ENCODE measurements around the gene TRAF2.

TRAF2 gene

GRCh38 chr9:136848393-136849037, 37.8 kb upstream of the TRAF2 start:
- TF ChIP-seq, protein P1, sequence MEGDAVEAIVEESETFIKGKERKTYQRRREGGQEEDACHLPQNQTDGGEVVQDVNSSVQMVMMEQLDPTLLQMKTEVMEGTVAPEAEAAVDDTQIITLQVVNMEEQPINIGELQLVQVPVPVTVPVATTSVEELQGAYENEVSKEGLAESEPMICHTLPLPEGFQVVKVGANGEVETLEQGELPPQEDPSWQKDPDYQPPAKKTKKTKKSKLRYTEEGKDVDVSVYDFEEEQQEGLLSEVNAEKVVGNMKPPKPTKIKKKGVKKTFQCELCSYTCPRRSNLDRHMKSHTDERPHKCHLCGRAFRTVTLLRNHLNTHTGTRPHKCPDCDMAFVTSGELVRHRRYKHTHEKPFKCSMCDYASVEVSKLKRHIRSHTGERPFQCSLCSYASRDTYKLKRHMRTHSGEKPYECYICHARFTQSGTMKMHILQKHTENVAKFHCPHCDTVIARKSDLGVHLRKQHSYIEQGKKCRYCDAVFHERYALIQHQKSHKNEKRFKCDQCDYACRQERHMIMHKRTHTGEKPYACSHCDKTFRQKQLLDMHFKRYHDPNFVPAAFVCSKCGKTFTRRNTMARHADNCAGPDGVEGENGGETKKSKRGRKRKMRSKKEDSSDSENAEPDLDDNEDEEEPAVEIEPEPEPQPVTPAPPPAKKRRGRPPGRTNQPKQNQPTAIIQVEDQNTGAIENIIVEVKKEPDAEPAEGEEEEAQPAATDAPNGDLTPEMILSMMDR (IDR thresholded peaks at IDR 0.05; ENCODE audit: low read depth, low read length): no peak
- in situ Hi-C loops (cut with HindIII; ENCODE audit: low sequenced_read_pairs): no loop called here
- peak overlapping the region; percentile 86 for H3K4me3 ChIP-seq (ENCODE audit: low read depth, low read length)
- no peak for DNase-seq (ENCODE audit: low read depth, low spot score)

DNA sequence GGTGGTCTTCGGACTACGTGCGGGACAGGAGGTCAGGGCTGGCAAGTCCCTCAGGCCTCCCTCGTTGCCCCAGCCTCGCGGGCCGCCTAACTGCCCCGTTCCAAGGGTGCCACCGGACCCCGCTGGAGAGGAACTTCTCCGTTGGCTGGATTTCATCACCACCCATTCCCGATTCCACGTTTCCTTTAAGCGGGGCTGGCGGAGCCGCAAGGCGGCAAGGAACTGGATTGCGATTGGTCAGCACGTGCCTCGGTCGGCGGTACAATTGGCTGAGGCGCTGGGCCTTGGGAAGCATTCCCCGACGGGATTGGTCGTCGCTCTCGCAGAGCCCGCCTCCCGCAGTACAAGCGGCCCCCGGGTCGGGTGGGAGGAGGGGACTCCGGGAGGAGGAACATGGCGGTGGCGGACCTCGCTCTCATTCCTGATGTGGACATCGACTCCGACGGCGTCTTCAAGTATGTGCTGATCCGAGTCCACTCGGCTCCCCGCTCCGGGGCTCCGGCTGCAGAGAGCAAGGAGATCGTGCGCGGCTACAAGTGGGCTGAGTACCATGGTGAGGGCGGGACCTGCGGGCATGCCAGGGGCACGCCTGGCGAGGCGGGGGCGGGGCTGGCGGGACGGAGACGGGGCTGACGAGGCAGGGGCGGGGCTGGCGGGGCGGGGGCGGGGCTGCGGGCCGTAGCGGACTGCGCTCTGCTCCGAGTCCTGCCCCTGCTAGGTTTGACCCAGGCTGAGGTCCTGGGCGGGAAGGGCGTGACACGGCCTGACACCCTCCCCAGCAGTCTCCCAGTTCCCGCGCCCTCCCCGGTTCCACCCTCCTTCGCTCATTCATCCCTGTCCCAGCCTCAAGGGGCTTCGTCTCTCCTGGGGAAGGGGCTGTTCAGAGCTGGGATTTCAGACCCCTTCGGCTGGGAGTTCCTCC, 37.0 kb upstream of the TRAF2 start, which contains the start of gene PHPT1:
Gene PHPT1 (plus strand): TSS at position 372 of the 922 bp plus-strand sequence. CDS start 22 bp downstream, at position 394.
- peak; percentile 100 for DNase-seq (ENCODE audit: low read depth, low spot score)
- TF ChIP-seq, protein P1 (IDR thresholded peaks at IDR 0.05; ENCODE audit: low read depth, low read length): no peak
- in situ Hi-C loops (cut with HindIII; ENCODE audit: low sequenced_read_pairs): no loop called here

DNA sequence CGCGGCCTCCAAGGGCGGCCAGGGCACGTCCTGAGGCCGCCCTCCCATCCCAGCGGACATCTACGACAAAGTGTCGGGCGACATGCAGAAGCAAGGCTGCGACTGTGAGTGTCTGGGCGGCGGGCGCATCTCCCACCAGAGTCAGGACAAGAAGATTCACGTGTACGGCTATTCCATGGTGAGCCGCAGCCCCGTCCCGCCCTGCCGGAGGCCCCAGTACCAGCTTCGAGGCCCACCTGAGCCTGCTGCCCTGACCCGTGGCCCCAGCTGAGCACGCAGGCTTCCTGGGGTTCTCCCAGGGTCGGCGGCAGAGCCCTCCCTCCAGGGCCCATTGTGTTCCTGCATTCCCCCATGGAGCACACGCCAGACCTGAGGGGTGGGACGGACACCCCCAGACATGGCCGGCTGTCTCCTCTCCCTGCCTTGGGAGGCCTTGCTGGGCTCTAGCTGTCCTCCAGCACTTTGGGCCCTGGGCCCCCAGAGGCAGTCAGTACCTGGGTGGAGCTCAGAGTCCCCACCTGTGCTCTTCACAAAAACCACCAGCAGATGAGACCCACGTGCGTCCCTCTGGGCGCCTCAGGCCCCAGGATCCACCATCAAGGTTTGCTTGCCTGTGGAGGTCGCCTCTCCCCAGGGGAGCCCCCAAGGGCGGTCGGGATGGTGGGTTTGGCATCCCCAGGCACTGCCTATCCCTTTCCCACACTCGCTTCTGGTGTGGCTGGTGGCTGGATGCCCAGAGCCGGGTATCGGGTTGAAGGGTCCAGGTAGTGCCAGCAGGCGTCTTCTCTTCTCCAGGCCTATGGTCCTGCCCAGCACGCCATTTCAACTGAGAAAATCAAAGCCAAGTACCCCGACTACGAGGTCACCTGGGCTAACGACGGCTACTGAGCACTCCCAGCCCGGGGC, 36.1 kb upstream of the TRAF2 start:
- TF ChIP-seq, protein P1 (IDR thresholded peaks at IDR 0.05; ENCODE audit: low read depth, low read length): no peak
- in situ Hi-C loops (cut with HindIII; ENCODE audit: low sequenced_read_pairs): no loop called here
- DNase-seq (ENCODE audit: low read depth, low spot score): no peak
- H3K4me3 ChIP-seq (ENCODE audit: low read depth, low read length): peak overlapping the region; percentile 86

More for the DNA sequence above, 37.0 kb upstream of the TRAF2 start, which contains the start of gene PHPT1:
- H3K4me3 ChIP-seq (ENCODE audit: low read depth, low read length): peak within 1 kb of the TSS; percentile 86

GRCh38 chr9:136850866-136851775, 35.2 kb upstream of the TRAF2 start:
- TF ChIP-seq, protein P1 (IDR thresholded peaks at IDR 0.05; ENCODE audit: low read depth, low read length): no peak
- in situ Hi-C loops (cut with HindIII; ENCODE audit: low sequenced_read_pairs): no loop called here
- DNase-seq (ENCODE audit: low read depth, low spot score): no peak
- H3K4me3 ChIP-seq (ENCODE audit: low read depth, low read length): no peak overlapping the region

DNA sequence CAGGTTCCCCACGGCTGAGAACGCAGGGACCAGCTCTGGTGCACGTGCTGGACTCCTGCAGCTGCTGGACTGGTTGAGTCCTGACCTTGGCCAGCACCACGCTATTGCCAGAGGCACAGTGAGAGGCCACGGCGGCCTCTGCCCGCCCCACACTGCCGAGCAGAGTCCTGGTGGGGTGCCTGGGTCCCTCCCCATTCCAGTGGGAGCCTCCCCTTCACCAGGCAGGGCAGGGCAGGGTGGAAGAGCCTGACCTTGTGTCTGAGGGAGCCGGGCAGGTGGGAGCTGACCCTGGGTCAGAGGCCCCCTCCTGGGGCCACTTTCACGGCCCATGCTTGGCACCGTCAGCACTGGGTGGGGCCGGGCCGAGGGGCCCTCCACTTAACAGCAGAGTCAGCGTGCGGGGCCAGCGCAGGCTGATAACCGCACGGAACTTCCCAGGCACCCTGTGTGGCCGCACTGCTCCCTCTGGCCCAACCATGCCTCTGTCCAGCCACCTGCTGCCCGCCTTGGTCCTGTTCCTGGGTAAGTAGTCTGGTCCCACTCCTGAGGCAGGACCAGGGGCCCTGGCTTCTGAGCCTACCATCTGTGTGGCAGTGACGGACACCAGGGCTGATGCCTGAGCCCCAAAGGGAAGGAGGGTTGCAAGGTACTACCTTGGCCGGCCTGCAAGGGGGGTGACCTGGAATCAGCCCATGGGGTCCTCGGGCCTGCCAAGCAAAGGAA, 34.2 kb upstream of the TRAF2 start, which contains the start of gene MAMDC4:
Gene MAMDC4 (plus strand): TSS at position 406 of the 723 bp plus-strand sequence. CDS start 71 bp downstream, at position 477.
- TF ChIP-seq, protein P1 (IDR thresholded peaks at IDR 0.05; ENCODE audit: low read depth, low read length): no peak
- H3K4me3 ChIP-seq (ENCODE audit: low read depth, low read length): no peak within 1 kb of the TSS
- in situ Hi-C loops (cut with HindIII; ENCODE audit: low sequenced_read_pairs): no loop called here
- no peak for DNase-seq (ENCODE audit: low read depth, low spot score)

All from astrocyte of the spinal cord (primary cell).